Measurements from ENCODE around the gene SLC26A3.

GRCh38 chr7:107816011-107816566, 13.1 kb upstream of the SLC26A3 start:
- no peak for TF ChIP-seq CTCF (IDR thresholded peaks at IDR 0.05)
- TF ChIP-seq POLR2A (IDR thresholded peaks at IDR 0.05), result no peak

All from uterus (tissue), 2 donors.